DND-41 (cell line): ENCODE results near the gene ANKS1B.

Experiments used
- ATAC-seq: fragments of 200-7000 bp; cut with Tn5 transposase; 3 replicates; pipeline ENCODE4 v1.9.1; 2021; ENCODE audit warnings: low read depth; ENCODE audit not compliant: insufficient read depth
- DNase-seq: peaks from one replicate; pipeline ENCODE4 v3.0.0-alpha.2; 2020
- H2AFZ ChIP-seq: 2 replicates; pipeline ENCODE4 v1.6.0; 2012; ENCODE audit warnings: low read depth, low read length
- H3K27ac ChIP-seq: 2 replicates; pipeline ENCODE4 v1.5.1; 2012; ENCODE audit warnings: low read length, inconsistent platforms
- H3K27me3 ChIP-seq: fragments of 200-600 bp; sonication (generic); 2 replicates; pipeline ENCODE4 v1.6.0; 2012; ENCODE audit warnings: low read length, mild to moderate bottlenecking, inconsistent platforms; ENCODE audit not compliant: insufficient read depth, poor library complexity
- H3K36me3 ChIP-seq: 2 replicates; pipeline ENCODE4 v1.5.1; 2012; ENCODE audit warnings: low read length, inconsistent platforms; ENCODE audit not compliant: insufficient read depth
- H3K4me1 ChIP-seq: 2 replicates; pipeline ENCODE4 v1.5.1; 2012; ENCODE audit warnings: mild to moderate bottlenecking, low read length; ENCODE audit not compliant: insufficient read depth
- H3K4me2 ChIP-seq: 2 replicates; pipeline ENCODE4 v1.6.0; 2012; ENCODE audit warnings: mild to moderate bottlenecking, moderate library complexity, low read length, inconsistent platforms; ENCODE audit not compliant: insufficient read depth
- H3K4me3 ChIP-seq, 2 experiments: fragments of 200-600 bp in 1 of 2; shearing (Covaris generic) in 1 of 2; 2 replicates each; pipeline ENCODE4 v1.5.1; 2012 to 2016; ENCODE audit warnings: inconsistent platforms in 2 of 2, low read length in 2 of 2, mild to moderate bottlenecking in 2 of 2, low read depth in 1 of 2, moderate library complexity in 1 of 2
- H3K79me2 ChIP-seq: 2 replicates; pipeline ENCODE4 v1.6.0; 2012; ENCODE audit warnings: low read length, inconsistent platforms; ENCODE audit not compliant: insufficient read depth
- H3K9ac ChIP-seq: 2 replicates; pipeline ENCODE4 v1.6.0; 2012; ENCODE audit warnings: low read depth, mild to moderate bottlenecking, inconsistent platforms, low read length, moderate library complexity
- H3K9me3 ChIP-seq: 2 replicates; pipeline ENCODE4 v1.5.1; 2012; ENCODE audit warnings: low read length, moderate library complexity, mild to moderate bottlenecking, inconsistent platforms; ENCODE audit not compliant: insufficient read depth, severe bottlenecking
- H4K20me1 ChIP-seq: 2 replicates; pipeline ENCODE4 v1.6.0; 2012; ENCODE audit warnings: low read length; ENCODE audit not compliant: insufficient read depth
- CTCF ChIP-seq: IDR thresholded peaks from 2 replicates; pipeline ENCODE4 v1.5.1; 2012; ENCODE audit warnings: borderline replicate concordance, low read length, moderate library complexity, mild to moderate bottlenecking; ENCODE audit not compliant: poor library complexity, severe bottlenecking; ENCODE audit errors: extremely low read depth
- EZH2 ChIP-seq: IDR thresholded peaks from 3 replicates; pipeline ENCODE4 v1.6.1; 2012; ENCODE audit warnings: borderline replicate concordance, low read depth, mild to moderate bottlenecking, moderate library complexity, low read length, inconsistent platforms; ENCODE audit not compliant: severe bottlenecking

The ANKS1B gene

GRCh38 chr12:99265648-99266047, 719.1 kb downstream of the ANKS1B start:
- no peak for TF ChIP-seq CTCF
- no peak for TF ChIP-seq EZH2
- Histone ChIP-seq H3K27me3 (peaks cover 4% of the 10 kb centered on the region), H3K4me3 (no peak overlapping the region), H3K9me3 (no peaks in the 10 kb centered on the region), H2AFZ (no peak overlapping the region), H3K27ac (no peak overlapping the region), H3K9ac (no peak overlapping the region), H4K20me1 (no peaks in the 10 kb centered on the region), H3K79me2 (no peaks in the 10 kb centered on the region), H3K4me1 (no peaks in the 10 kb centered on the region), H3K36me3 (no peaks in the 10 kb centered on the region), H3K4me2 (no peak overlapping the region)
- ATAC-seq (no peak), DNase-seq (no peak)

GRCh38 chr12:99261256-99261655, 723.5 kb downstream of the ANKS1B start:
- Histone ChIP-seq H3K9me3 (no peaks in the 10 kb centered on the region), H3K4me2 (no peak overlapping the region), H3K4me3 (no peak overlapping the region), H4K20me1 (no peaks in the 10 kb centered on the region), H3K4me1 (no peaks in the 10 kb centered on the region), H3K27ac (no peak overlapping the region), H3K79me2 (no peaks in the 10 kb centered on the region), H2AFZ (no peak overlapping the region), H3K36me3 (no peaks in the 10 kb centered on the region), H3K27me3 (peaks cover 4% of the 10 kb centered on the region), H3K9ac (no peak overlapping the region)
- DNase-seq (no peak), ATAC-seq (no peak)
- TF ChIP-seq CTCF (no peak), EZH2 (no peak)

GRCh38 chr12:99260456-99260996, 724.2 kb downstream of the ANKS1B start:
- no peak overlapping the region for H3K27ac ChIP-seq
- no peak overlapping the region for H2AFZ ChIP-seq
- H3K4me2 ChIP-seq, result no peak overlapping the region
- peaks cover 4% of the 10 kb centered on the region for H3K27me3 ChIP-seq
- H3K4me3 ChIP-seq, result no peak overlapping the region
- no peaks in the 10 kb centered on the region for H3K79me2 ChIP-seq
- H3K4me1 ChIP-seq, result no peaks in the 10 kb centered on the region
- no peak overlapping the region for H3K9ac ChIP-seq
- no peaks in the 10 kb centered on the region for H3K9me3 ChIP-seq
- no peaks in the 10 kb centered on the region for H3K36me3 ChIP-seq
- H4K20me1 ChIP-seq, result no peaks in the 10 kb centered on the region
- TF ChIP-seq CTCF (no peak), EZH2 (no peak)
- ATAC-seq (no peak), DNase-seq (no peak)
